Hepatic stellate cell (primary cell): ENCODE measurements around the gene PHC1.

Experiments
- DNase-seq: peaks from one replicate; pipeline ENCODE4 v3.0.0; 2011; ENCODE audit warnings: low spot score

PHC1 gene

GRCh38 chr12:8950221-8950527, 35.9 kb downstream of the PHC1 start:
- no peak for DNase-seq

- no peak for DNase-seq
Measured at GRCh38 chr12:8950702-8951478, 36.6 kb downstream of the PHC1 start.

- DNase-seq = no peak
Measured at GRCh38 chr12:8951744-8952143, 37.4 kb downstream of the PHC1 start.

GRCh38 chr12:8953773-8954402, 39.6 kb downstream of the PHC1 start:
- no peak for DNase-seq

- no peak for DNase-seq
Measured at GRCh38 chr12:8956073-8956472, 41.8 kb downstream of the PHC1 start.

GRCh38 chr12:8956772-8957171, 42.5 kb downstream of the PHC1 start:
- DNase-seq = no peak

GRCh38 chr12:8957561-8957960, 43.3 kb downstream of the PHC1 start:
- no peak for DNase-seq

- DNase-seq = no peak
Measured at GRCh38 chr12:8958066-8958465, 43.8 kb downstream of the PHC1 start.

- no peak for DNase-seq
Measured at GRCh38 chr12:8960176-8960575, 45.9 kb downstream of the PHC1 start.

- no peak for DNase-seq
Measured at GRCh38 chr12:8968761-8969160, 54.5 kb downstream of the PHC1 start.

GRCh38 chr12:8969861-8970411, 55.6 kb downstream of the PHC1 start:
- no peak for DNase-seq

- DNase-seq = no peak
Measured at GRCh38 chr12:8970432-8970831, 56.1 kb downstream of the PHC1 start.

- DNase-seq = no peak
Measured at GRCh38 chr12:8980137-8980536, 65.8 kb downstream of the PHC1 start.

- DNase-seq = no peak
Measured at GRCh38 chr12:8985213-8985754, 71.0 kb downstream of the PHC1 start.

- no peak for DNase-seq
Measured at GRCh38 chr12:8987163-8987562, 72.9 kb downstream of the PHC1 start.

- DNase-seq = no peak
Measured at GRCh38 chr12:8987685-8988084, 73.4 kb downstream of the PHC1 start.

- no peak for DNase-seq
Measured at GRCh38 chr12:8989413-8989812, 75.1 kb downstream of the PHC1 start, which contains the start of gene KLRG1. KLRG1 (plus strand) TSS chr12:8989546; CDS start chr12:8989636, 90 bp downstream.
